ENCODE data around the gene LRRC53.

LRRC53 gene

DNA sequence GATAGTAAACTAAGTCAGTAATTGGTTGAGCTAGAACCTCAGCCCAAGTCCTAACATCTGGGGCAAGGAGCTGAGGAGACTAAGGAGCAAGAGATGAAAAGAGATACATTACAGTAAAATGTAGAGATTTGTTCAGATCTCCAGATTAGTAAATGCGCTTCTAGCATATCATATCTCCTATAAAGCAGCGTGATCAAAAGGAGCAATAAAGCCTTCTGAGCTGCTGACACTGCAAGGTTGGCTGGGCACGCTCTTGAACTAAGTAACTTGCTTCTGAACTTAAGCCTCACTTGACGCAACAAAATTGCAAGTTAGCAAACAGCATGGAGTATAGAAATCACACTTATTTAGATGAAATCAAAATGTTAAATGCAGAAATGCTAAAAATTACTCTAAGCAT lies 80.9 kb downstream of the LRRC53 start:
- no peak for DNase-seq (ENCODE audit: low spot score)

DNA sequence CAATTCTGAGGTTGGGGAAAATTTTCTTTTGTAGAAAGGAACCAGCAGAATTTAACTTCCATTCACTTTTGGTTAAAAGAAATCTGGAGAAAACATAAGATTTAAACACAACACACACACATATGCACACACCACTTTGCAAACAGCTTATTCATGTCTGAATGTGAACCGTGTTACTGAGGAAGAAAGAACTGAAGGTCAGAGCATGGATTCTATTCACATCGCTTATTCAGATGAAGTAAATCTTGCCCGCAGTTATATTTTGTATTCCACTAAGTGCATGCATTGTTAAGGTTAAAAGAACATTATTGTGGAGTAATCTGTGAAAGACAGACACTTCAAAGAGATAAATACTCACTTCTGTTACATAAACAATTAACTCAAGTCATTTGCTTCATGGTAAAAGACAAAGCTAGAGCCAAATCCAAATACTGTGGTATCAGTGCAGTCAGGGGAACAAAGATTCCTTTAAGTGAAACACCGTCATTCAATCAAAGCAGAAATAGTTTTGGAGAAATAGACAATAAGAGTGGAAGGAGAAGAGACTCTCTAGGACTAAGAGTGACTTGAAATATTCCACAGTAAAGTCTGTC lies 82.0 kb downstream of the LRRC53 start:
- no peak for DNase-seq (ENCODE audit: low spot score)

DNA sequence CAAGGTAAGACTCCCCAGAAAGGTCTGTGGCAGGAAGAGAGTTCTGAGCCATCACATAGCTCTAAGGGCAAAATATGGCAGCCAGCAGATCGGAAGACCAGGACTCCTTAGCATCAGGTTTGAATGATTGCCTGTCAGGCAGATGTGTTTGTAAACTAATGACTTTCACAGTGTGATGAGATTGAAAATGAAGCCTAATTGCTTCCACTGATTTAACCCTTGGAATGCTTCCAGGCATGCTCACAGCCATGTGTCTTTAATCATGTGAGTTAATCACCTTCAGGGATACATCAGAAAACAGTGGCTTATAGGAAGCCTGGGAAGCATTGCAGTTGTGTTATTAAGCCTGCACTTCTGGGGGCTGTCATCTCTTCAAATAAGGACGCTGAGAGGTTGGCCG lies 82.8 kb downstream of the LRRC53 start:
- DNase-seq (ENCODE audit: low spot score) = no peak

DNA sequence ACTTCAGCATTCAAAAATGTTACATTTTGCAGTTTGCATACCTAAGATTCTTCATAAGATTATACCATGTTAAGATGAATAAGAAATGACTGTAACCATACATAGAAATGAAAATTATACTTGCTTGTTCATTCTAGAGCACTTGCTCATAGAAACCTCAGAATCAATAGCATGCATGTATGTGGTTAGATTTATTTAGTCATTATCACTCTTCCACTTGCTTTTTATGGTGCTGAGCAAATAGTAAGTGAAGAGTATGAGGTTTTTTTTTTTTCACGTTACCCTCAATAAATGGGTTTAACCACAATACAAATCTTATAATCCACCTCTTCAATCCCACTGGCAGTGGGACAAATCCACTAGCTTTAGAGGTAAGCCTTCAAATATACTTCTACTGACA lies 84.7 kb downstream of the LRRC53 start:
- DNase-seq (ENCODE audit: low spot score) = no peak

DNA sequence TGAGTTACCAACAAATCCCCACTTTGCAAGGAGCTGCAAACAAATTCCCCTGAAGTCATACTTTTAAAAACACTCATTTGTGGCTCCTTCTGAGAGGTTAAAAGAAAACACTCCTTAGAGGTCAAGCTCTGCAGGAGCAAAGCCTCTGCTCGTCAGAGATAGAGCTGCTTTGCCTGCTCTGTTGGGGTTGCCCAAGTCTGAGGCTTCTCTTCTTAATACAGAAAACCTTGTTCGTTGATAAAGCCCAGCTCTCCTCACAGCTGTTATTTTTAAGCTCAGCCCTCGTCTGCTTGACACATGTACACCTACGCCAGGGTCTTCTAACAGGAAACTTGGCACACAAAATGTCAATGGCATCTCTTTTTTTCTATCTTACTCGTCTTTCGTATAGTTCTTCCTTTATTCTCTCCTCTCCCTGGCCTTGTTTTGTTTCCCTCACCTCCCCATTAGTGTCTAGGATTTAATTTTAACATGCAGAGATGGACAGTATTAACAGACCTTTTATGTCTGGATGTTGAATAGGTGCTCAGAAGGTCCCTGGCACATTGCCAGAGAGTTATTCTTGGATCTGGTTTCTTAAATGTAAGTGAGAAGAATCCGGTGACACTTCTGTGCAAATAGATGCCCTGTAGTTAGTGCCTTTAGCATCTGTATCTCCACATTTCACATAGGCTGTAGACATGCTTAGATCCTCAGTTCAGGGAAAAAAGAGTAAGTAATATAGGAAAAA lies 86.0 kb downstream of the LRRC53 start:
- no peak for DNase-seq (ENCODE audit: low spot score)

DNA sequence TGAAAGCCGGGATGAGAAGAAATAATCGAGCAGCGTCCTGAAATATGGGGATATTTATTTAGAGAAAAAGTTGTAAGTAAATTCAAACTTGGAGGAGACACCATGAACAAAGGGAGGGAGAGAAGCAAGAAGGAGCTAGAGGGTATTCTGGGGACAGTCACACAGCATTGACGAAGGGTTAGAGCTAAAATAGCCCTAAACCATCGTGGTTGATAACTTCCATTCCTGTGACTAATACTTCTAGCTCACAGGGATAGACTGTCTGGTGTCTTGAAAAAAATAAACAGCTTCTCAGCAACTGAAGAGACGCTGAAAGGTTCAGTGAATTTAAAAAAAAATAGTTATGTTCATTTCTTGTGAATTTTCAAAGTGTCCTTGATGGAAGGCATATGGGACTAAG lies 86.7 kb downstream of the LRRC53 start:
- DNase-seq (ENCODE audit: low spot score) = no peak

DNA sequence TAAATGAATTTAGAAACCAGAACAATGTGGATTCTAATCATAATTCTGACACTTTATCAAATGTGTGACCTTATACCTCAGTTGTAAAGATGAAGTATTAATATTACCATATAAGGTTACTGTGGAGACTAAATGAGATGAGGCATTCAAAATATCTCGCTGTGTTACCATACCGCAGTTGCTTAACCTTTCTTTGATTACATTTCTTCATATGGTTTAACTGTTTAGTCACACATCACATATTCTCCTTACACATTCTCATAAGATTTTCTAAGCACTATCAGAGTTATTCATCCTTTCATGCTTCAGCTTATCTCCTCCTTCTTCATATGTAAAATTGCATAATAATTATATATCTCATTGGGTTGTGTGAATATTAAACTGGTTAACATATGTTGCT lies 88.9 kb downstream of the LRRC53 start:
- DNase-seq (ENCODE audit: low spot score) = no peak

DNA sequence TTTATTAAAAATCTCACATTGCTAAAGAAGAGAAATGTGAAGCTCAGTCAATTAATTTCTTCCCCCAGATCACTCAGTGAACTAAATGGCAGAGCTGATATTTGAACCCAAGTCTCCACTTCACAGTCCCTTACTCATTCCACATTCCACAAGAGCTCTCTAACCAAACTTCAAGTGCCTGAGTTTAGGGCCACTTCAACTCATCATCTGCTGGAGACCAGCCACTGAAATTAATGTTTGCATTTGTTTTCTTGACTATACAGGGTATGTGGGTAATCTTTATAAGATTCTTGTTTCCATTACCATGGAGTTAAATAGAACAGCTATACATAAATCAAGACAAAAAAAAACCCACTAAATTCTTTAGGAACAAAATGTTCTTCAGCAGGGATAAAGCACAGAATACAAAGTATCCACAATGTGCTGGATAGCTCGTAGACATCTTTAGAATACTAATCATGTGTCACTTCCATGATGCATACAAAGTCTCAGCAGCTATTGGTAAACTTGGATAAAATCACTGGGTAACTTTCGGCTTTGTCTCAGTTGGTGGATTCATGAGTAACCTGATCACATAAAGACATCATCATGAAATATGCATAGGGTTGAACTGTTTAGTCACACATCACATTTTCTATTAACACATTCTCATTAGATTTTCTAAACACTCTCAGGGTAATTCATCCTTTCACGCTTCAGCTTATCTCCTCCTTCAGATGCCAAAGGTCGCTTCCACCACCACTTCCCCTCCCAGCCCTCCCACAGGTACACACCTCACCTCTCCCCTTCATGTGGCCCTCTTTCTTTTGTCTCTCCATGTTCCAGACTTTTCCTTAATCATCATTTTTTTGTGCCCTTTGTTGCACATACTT lies 89.8 kb downstream of the LRRC53 start:
- DNase-seq (ENCODE audit: low spot score) = no peak

DNA sequence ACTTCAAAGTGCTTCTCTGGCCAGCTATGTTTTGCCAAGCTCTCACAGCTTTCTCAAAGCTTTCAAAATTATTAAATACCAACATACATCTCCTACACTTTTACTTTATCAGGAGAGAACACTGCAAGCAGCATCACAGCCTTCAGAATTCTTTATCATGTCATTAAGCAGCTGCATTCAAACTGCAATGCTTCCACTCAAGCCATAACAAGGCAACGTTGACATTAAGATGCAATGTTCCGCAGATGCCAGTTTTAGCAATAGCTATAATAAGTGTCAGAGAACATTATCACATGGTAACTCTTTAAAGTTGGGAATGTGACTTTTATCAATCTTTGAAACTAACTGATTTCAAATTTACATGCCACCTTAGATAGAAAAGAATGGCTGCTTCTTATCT lies 91.9 kb downstream of the LRRC53 start:
- DNase-seq (ENCODE audit: low spot score) = no peak

Data from Ammon's horn (tissue), 1 donor.